GM19468 (cell line): ENCODE data around the gene COG5.

Experiments used
- ATAC-seq: cut with Tn5 transposase; IDR thresholded peaks from one replicate; pipeline ENCODE4 v1.9.1; 2021; ENCODE audit warnings: mild to moderate bottlenecking, moderate library complexity, moderate number of reproducible peaks; ENCODE audit not compliant: unreplicated experiment; ENCODE audit errors: extremely low read depth

COG5 gene

GRCh38 chr7:107354640-107355039, 209.1 kb downstream of the COG5 start:
- no peak for ATAC-seq

- no peak for ATAC-seq
Measured at GRCh38 chr7:107353701-107354100, 210.0 kb downstream of the COG5 start.

GRCh38 chr7:107345898-107346297, 217.8 kb downstream of the COG5 start:
- ATAC-seq: no peak

GRCh38 chr7:107344799-107345198, 218.9 kb downstream of the COG5 start:
- ATAC-seq: no peak

GRCh38 chr7:107344286-107344685, 219.4 kb downstream of the COG5 start:
- no peak for ATAC-seq

GRCh38 chr7:107338080-107338479, 225.6 kb downstream of the COG5 start:
- ATAC-seq: no peak

GRCh38 chr7:107332488-107333269, 231.0 kb downstream of the COG5 start:
- ATAC-seq: no peak

- no peak for ATAC-seq
Measured at GRCh38 chr7:107330478-107330877, 233.2 kb downstream of the COG5 start.

- ATAC-seq: no peak
Measured at GRCh38 chr7:107327986-107328569, 235.6 kb downstream of the COG5 start.

- no peak for ATAC-seq
Measured at GRCh38 chr7:107326061-107326460, 237.7 kb downstream of the COG5 start.

GRCh38 chr7:107322015-107322414, 241.7 kb downstream of the COG5 start:
- no peak for ATAC-seq

- ATAC-seq: no peak
Measured at GRCh38 chr7:107321611-107322010, 242.1 kb downstream of the COG5 start.

GRCh38 chr7:107319724-107320228, 243.9 kb downstream of the COG5 start:
- no peak for ATAC-seq

GRCh38 chr7:107318523-107319160, 245.1 kb downstream of the COG5 start:
- no peak for ATAC-seq

GRCh38 chr7:107315716-107316220, 248.0 kb downstream of the COG5 start:
- ATAC-seq: no peak

GRCh38 chr7:107313355-107313754, 250.4 kb downstream of the COG5 start:
- ATAC-seq: no peak

- no peak for ATAC-seq
Measured at GRCh38 chr7:107312418-107312817, 251.3 kb downstream of the COG5 start.

GRCh38 chr7:107309296-107309695, 254.4 kb downstream of the COG5 start:
- no peak for ATAC-seq

- ATAC-seq: no peak
Measured at GRCh38 chr7:107304636-107305035, 259.1 kb downstream of the COG5 start.

GRCh38 chr7:107304063-107304462, 259.7 kb downstream of the COG5 start:
- ATAC-seq: no peak

GRCh38 chr7:107302250-107302847, 261.4 kb downstream of the COG5 start:
- no peak for ATAC-seq
